Type B pancreatic cell (in vitro differentiated cells): ENCODE data around the gene CKB. TPM values are rescaled to one million over a fixed set of nuclear protein-coding genes. Genes with fewer than 3 reads are reported as not detected.
"Not testable (repeated sequence)": the region's sequence is repeated elsewhere in the genome, so short reads cannot be mapped to it uniquely, and the experiment has no call there.

Experiments
- DNase-seq: peaks from one replicate; pipeline ENCODE4 v3.0.0; 2021; ENCODE audit warnings: mixed read lengths; ENCODE audit not compliant: unreplicated experiment; ENCODE audit errors: extremely low spot score
- H3K27ac Mint-ChIP-seq: 2 replicates; pipeline ENCODE4 v1.8.0; 2021; ENCODE audit warnings: mild to moderate bottlenecking, mixed read lengths
- H3K27me3 Mint-ChIP-seq: 2 replicates; pipeline ENCODE4 v1.8.0; 2021; ENCODE audit warnings: mixed read lengths
- H3K36me3 Mint-ChIP-seq: 2 replicates; pipeline ENCODE4 v1.8.0; 2021; ENCODE audit warnings: mixed read lengths
- H3K4me1 Mint-ChIP-seq: one replicate; pipeline ENCODE4 v1.8.0; 2021; ENCODE audit warnings: mixed read lengths; ENCODE audit not compliant: unreplicated experiment
- H3K4me3 Mint-ChIP-seq: 2 replicates; pipeline ENCODE4 v1.8.0; 2021; ENCODE audit warnings: mild to moderate bottlenecking, mixed read lengths
- H3K9me3 Mint-ChIP-seq: 2 replicates; pipeline ENCODE4 v1.8.0; 2021; ENCODE audit warnings: mixed read lengths
- total RNA-seq: library from RNA; stranded (reverse); gene quantifications from 2 replicates; pipeline ENCODE4 v1.2.1, GENCODE V29; 2021; ENCODE audit warnings: low replicate concordance
- TF ChIP-seq, protein P1 (sequence below): fragments of 200-600 bp; sonication (generic); conservative IDR thresholded peaks from 2 replicates; pipeline ENCODE4 v1.5.0; 2021; ENCODE audit warnings: antibody characterized with exemption, mild to moderate bottlenecking

The CKB gene
- total RNA-seq, 1 donor from 2014 or later = 323 TPM

DNA sequence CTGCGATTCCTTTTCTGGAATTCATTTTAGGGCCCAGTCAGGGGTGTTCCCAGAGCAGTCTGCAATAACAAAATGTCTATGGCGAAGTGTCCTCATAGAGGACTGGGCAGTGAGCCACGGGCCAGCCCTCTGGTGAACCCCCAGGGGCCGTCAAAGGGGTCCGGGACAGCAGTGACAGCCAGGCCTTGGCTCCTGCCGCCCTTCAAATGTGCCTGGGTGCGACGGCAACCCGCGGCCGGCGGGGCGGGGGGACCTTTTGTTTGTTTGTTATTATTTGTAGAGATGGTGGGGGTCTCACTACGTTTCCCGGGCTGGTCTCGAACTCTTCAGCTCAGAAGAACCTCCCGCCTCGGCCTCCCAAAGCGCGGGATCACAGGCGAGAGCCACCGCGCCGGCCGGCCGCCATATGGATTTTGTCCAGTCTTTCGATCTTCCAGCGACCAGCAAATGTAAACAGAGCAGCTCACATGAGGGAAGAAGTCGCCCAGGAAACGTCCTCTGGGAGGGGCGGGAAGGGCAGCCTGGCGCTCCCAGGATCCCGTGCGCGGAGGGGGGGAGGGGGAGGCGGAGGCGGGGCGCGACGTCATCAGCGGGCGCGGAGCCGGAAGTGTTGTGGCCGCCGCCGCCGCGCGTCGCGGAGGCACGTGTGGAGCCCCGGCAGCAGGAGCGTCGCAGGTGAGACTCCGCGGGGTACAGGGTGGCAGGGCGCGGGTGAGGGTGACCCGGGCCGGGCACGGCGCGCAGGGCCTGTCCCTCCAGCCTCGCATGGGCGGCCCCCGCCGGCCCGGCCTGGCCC, 6.2 kb upstream of the CKB start, which contains the start of gene TRMT61A:
Gene TRMT61A, plus strand, starts transcription at position 610 of the 796 bp plus-strand sequence. CDS start 783 bp downstream, outside the sequence.
- Mint-ChIP-seq H3K27ac (peak within 1 kb of the TSS; percentile 96), H3K27me3 (peaks cover 4% of the 10 kb centered on the region), H3K36me3 (no peaks in the 10 kb centered on the region), H3K4me1 (peaks cover 20% of the 10 kb centered on the region), H3K4me3 (peak within 1 kb of the TSS; percentile 97), H3K9me3 (no peaks in the 10 kb centered on the region)
- TF ChIP-seq, protein P1, sequence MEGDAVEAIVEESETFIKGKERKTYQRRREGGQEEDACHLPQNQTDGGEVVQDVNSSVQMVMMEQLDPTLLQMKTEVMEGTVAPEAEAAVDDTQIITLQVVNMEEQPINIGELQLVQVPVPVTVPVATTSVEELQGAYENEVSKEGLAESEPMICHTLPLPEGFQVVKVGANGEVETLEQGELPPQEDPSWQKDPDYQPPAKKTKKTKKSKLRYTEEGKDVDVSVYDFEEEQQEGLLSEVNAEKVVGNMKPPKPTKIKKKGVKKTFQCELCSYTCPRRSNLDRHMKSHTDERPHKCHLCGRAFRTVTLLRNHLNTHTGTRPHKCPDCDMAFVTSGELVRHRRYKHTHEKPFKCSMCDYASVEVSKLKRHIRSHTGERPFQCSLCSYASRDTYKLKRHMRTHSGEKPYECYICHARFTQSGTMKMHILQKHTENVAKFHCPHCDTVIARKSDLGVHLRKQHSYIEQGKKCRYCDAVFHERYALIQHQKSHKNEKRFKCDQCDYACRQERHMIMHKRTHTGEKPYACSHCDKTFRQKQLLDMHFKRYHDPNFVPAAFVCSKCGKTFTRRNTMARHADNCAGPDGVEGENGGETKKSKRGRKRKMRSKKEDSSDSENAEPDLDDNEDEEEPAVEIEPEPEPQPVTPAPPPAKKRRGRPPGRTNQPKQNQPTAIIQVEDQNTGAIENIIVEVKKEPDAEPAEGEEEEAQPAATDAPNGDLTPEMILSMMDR = no peak
- DNase-seq = peak; percentile 85

DNA sequence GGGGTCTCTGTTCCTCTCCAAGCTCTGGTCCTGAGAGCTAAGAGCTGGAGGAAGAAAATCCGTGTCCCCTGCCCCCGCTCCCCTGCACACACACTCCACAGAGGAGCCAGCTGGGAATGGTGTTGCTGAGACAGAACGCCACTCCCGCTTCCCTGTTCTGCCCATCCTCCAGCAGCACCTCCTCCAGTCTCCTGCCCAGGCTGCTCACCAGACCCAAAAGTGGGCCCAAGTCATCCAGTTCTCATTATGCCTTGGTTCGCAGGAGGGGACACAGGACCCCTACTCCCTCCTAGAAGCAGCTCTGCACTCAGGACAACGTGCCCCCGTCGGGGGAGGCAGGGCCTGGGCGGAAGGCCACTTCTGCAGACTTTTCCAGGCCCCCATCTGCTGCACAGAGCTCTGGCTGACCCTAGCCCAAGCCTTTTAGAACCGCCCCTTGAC, 5.5 kb upstream of the CKB start:
- Mint-ChIP-seq H3K4me3 (peak overlapping the region; percentile 97), H3K9me3 (no peaks in the 10 kb centered on the region), H3K36me3 (no peaks in the 10 kb centered on the region), H3K27ac (peak overlapping the region; percentile 96), H3K27me3 (peaks cover 9% of the 10 kb centered on the region), H3K4me1 (peaks cover 23% of the 10 kb centered on the region)
- no peak for DNase-seq
- TF ChIP-seq, protein P1 = no peak

DNA sequence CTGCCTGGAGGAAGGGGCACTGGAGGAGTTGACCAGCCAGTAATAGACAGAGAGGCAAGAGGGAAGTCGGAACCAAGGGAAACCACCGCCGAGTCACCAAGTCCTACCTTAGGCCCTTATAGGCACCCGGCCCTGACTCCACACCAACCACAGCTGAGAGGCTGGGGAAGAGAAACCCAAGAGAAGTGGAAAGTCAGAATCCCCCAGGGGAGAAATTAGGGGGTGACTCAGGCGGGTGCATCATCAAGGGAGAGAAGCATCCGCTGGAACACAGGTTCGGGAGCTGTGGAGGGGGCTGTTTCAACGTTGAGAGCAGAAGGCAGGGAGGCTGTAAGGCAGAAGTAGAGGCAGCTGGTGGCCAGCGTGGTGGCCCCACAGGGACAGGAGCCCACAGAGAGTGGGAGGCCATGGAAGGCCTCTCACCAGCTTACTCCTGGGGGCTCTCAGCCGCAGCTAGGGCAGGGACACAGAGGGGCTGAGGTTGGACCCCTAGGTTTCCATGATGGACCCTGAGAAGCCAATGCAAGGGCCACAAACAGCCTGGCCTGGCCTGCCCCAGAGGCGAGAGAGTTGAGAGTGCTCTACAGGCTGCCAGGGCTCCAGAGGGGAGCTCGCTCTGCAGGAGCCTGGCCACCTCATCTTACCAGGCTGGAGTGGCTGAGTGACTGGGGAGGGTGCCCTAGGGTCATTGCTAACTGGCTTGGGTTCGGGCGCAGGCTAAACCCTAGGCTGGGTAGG, 4.9 kb upstream of the CKB start:
- Mint-ChIP-seq H3K4me1 (peaks cover 23% of the 10 kb centered on the region), H3K27ac (peak overlapping the region; percentile 96), H3K27me3 (peaks cover 9% of the 10 kb centered on the region), H3K36me3 (no peaks in the 10 kb centered on the region), H3K9me3 (no peaks in the 10 kb centered on the region), H3K4me3 (peak overlapping the region; percentile 97)
- TF ChIP-seq, protein P1 = no peak
- no peak for DNase-seq

DNA sequence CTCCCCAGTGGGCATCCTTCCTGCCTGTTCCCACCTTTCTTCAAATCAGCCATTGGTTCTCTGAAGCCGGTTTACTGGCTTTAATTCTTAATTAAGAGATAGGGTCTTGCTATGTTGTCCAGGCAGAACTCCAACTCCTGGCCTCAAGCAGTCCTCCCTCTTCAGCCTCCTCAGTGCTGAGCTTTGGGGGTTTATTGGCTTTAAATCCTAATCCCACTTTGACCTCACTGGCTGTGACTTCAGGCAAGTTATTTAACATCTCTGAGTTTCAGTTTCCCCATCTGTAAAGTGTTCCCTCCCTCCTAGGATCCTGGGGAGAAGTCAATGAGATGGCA, 4.3 kb upstream of the CKB start:
- Mint-ChIP-seq H3K9me3 (no peaks in the 10 kb centered on the region), H3K4me1 (peaks cover 23% of the 10 kb centered on the region), H3K36me3 (no peaks in the 10 kb centered on the region), H3K4me3 (peak overlapping the region; percentile 76), H3K27me3 (peaks cover 9% of the 10 kb centered on the region), H3K27ac (peak overlapping the region; percentile 79)
- no peak for DNase-seq
- TF ChIP-seq, protein P1 = no peak

DNA sequence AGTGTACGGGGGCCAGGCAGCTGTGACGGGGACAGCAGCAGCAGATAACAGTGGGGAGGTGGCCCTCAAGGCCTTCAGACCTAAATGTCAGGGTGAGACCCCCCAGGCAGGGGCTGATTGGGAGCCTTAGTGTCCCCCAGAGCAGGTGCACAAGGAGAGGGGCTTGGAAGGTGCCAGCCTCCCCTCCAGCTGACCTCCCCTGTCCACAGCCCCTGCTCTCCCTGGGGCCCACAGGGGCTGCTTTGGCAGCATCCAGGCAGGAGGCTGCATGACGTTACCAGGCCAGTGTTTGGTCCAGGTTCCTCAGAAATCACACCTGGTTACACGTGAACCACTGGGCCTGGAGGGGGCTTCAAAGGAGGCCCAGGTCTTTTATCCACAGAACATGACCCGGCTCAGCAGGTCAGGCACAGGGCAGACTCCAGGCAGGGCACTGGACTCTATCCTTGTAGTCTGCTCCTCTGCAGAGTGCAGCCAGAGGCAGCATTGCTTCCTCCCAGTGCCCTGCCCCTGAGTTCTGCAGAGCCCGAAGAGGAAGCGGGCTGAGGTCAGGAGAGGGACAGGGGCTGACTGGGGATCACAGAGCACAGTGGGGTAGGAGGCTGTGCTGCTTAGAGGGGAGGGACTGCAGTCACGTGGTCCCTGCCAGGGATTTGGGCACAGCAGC, 3.8 kb upstream of the CKB start:
- no peak for DNase-seq
- peaks cover 9% of the 10 kb centered on the region for H3K27me3 Mint-ChIP-seq
- H3K36me3 Mint-ChIP-seq = no peaks in the 10 kb centered on the region
- peak overlapping the region; percentile 70 for H3K4me3 Mint-ChIP-seq
- TF ChIP-seq, protein P1 = no peak
- H3K9me3 Mint-ChIP-seq = no peaks in the 10 kb centered on the region
- H3K27ac Mint-ChIP-seq = no peak overlapping the region
- peaks cover 23% of the 10 kb centered on the region for H3K4me1 Mint-ChIP-seq

DNA sequence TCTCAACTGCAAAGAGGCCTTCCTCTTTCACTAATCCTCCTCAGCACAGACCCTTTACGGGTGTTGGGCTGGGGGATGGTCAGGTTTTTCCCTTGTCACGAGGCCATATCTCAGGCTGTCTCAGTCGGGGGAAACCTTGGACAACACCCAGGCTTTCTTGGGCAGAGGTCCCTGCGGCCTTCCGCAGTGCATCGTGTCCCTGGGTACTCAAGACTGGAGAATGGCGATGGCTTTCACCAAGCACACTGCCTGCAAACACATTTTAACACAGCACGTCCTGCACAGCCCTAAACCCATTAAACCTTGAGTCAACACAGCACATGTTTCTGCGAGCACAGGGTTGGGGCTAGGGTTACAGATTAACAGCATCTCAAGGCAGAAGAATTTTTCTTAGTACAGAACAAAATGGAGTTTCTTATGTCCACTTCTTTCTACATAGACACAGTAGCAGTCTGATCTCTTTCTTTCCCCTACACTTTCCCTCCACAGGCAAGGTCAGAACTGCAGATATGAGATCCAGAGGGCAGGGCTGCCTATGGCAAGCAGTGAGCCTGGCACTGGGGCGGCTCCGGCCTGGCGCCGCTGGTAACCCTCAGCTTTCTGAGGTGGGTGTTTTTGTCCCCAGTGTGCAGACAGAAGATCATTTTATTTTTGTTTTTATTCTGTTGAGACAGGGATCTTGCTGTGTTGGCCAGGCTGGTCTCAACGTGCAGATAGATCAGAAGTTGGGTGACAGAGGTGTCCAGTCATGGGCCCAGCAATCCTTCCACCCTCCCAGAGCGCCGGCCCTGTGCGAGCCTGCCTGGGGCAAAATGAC, 3.0 kb upstream of the CKB start:
- peak overlapping the region; percentile 83 for H3K27ac Mint-ChIP-seq
- H3K4me3 Mint-ChIP-seq = peak overlapping the region; percentile 70
- peaks cover 23% of the 10 kb centered on the region for H3K4me1 Mint-ChIP-seq
- H3K9me3 Mint-ChIP-seq, H3K27me3 Mint-ChIP-seq, H3K36me3 Mint-ChIP-seq, DNase-seq: not testable (repeated sequence)
